ENCODE results near the gene SPATA16. TPM values are rescaled to one million over a fixed set of nuclear protein-coding genes. Genes with fewer than 3 reads are reported as not detected.
"Not testable (repeated sequence)": the region's sequence is repeated elsewhere in the genome, so short reads cannot be mapped to it uniquely, and the experiment has no call there.

Gene SPATA16, protein sequence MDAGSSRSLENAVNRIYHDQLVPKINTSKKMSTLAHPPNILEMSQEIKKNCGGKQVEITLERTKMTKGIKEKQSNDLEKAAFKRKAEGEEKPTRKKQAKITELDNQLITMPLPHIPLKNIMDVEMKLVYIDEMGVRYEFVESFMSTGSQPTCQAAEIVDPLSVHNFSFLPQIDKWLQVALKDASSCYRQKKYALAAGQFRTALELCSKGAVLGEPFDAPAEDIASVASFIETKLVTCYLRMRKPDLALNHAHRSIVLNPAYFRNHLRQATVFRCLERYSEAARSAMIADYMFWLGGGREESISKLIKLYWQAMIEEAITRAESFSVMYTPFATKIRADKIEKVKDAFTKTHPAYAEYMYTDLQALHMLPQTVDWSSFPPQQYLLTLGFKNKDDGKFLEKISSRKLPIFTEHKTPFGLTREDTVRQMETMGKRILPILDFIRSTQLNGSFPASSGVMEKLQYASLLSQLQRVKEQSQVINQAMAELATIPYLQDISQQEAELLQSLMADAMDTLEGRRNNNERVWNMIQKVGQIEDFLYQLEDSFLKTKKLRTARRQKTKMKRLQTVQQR
- not detected for total RNA-seq

DNA sequence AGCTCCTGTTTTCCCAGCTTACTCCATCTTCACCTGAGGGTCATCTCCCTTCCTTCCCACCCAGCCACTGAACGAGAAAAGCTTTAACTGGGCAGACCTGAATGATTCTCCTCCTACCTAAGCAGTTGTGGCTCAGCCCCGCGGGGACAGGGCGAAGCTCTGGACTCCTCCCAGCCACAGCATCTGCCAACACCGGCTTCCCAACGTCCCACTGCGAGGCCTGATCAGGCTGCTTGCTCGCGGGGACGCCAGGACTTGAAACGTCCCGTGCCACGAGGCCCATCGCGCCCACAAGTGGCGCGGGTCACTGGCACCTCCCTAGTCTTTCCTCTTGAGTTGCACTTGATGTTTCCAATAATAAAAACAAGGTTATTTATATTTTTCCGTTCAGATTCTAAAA is at the start of gene SPATA16:
TSS of gene SPATA16 (minus strand) at position 250 of the 400 bp plus-strand sequence. CDS start 23,504 bp downstream, outside the sequence.
- DNase-seq (no peak), ATAC-seq (no peak)
- Mint-ChIP-seq H3K9me3 (ENCODE audit: insufficient read depth) (no peaks in the 10 kb centered on the region), H3K36me3 (ENCODE audit: low read depth) (no peaks in the 10 kb centered on the region), H3K4me3 (no peak within 1 kb of the TSS), H3K27me3 (ENCODE audit: low read depth) (no peaks in the 10 kb centered on the region), H3K4me1 (ENCODE audit: low read depth) (no peaks in the 10 kb centered on the region), H3K27ac (no peak within 1 kb of the TSS)
- ChIA-PET POLR2A (no interaction called here), CTCF (no interaction called here)

DNA sequence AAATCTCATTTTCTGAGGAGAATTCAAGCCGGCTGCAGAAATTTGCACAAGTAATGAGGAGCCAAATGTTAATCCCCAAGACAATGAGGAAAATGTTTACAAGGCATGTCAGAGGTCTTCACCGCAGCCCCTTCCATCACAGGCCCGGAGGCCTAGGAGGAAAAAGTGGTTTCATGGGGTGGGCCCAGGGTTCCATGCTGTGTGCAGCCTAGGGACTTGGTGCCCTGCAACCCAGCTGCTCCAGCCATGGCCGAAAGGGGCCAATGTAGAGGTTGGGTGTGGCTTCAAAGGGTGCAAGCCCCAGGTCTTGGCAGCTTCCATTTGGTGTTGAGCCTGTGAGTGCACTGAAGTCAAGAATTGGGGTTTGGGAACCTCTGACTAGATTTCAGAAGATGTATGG is 42.0 kb upstream of the SPATA16 start:
- ATAC-seq; DNase-seq; H3K9me3 Mint-ChIP-seq (ENCODE audit: insufficient read depth); H3K27ac Mint-ChIP-seq; H3K4me1 Mint-ChIP-seq (ENCODE audit: low read depth); H3K4me3 Mint-ChIP-seq; H3K36me3 Mint-ChIP-seq (ENCODE audit: low read depth); H3K27me3 Mint-ChIP-seq (ENCODE audit: low read depth); CTCF ChIA-PET; POLR2A ChIA-PET: not testable (repeated sequence)

DNA sequence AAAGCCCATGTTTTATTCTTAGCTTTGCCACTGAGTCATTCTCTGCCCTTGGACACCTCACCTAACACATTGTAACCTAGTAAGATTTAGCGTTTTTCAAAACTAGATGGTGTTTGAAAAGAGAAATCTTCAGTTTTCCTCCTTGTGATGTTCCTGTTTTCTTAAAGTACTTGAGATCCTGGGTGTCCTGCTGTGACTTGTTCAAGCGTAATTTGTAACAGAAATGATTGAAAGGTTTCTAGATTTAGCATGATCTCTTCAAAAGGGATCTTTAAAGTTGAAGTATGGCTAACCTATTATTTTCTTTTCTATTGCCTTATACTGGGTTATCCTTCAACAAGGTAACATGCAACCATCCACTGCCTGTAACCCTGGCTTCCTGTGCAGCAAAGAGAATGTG is 32.6 kb upstream of the SPATA16 start:
- Mint-ChIP-seq H3K27ac (no peak overlapping the region), H3K9me3 (ENCODE audit: insufficient read depth) (no peaks in the 10 kb centered on the region), H3K4me3 (no peak overlapping the region), H3K4me1 (ENCODE audit: low read depth) (no peaks in the 10 kb centered on the region), H3K27me3 (ENCODE audit: low read depth) (no peaks in the 10 kb centered on the region), H3K36me3 (ENCODE audit: low read depth) (no peaks in the 10 kb centered on the region)
- ChIA-PET POLR2A (no interaction called here), CTCF (no interaction called here)
- ATAC-seq = no peak
- no peak for DNase-seq

DNA sequence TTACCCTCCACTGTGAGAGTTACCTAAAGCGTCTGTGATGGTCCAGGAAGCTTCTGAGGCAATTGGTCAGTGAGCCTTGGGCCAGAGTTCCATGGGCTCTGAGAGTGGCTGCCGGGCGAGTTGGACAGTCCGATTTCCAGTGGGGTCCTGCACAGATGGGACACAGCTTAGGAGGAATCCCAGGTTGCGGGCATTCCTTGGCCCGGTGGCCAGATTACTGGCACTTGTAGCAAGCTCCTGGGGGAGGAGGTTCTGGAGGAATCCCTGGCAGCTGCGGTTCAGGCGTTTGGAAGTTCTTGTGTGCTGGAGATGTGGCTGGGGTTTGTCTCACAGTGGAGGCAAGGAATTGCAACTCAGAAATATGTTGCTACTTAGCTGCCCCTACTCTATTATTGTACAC is 18.1 kb upstream of the SPATA16 start:
- POLR2A ChIA-PET; H3K27me3 Mint-ChIP-seq (ENCODE audit: low read depth); H3K4me1 Mint-ChIP-seq (ENCODE audit: low read depth); H3K4me3 Mint-ChIP-seq; H3K9me3 Mint-ChIP-seq (ENCODE audit: insufficient read depth); H3K27ac Mint-ChIP-seq; CTCF ChIA-PET; H3K36me3 Mint-ChIP-seq (ENCODE audit: low read depth); DNase-seq; ATAC-seq: not testable (repeated sequence)

DNA sequence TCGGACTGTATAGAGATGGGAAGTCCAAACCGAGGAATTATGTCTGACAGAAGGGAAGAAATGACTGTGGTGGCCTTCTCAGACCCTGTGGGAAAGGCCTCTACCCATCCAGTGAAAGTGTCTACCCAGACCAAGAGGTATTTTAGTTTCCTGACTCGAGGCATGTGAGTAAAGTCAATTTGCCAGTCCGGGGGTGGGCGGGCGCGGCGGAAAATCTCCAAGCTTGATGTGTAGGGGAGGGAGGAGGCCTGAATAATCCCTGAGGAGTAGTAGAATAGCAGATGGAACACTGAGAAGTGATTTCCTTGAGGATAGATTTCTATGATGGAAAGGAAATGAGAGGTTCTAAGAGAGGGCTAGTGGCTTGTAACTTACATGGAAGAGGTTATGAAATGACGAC is 15.5 kb upstream of the SPATA16 start:
- H3K27ac Mint-ChIP-seq; ATAC-seq; H3K4me3 Mint-ChIP-seq; DNase-seq; H3K4me1 Mint-ChIP-seq (ENCODE audit: low read depth); H3K9me3 Mint-ChIP-seq (ENCODE audit: insufficient read depth); H3K27me3 Mint-ChIP-seq (ENCODE audit: low read depth); CTCF ChIA-PET; H3K36me3 Mint-ChIP-seq (ENCODE audit: low read depth): not testable (repeated sequence)
- POLR2A ChIA-PET = interaction anchor here (0.6 kb wide), 1 partner anchor 34 kb away, joined by 3 read pairs; no protein-coding TSS in a partner anchor

DNA sequence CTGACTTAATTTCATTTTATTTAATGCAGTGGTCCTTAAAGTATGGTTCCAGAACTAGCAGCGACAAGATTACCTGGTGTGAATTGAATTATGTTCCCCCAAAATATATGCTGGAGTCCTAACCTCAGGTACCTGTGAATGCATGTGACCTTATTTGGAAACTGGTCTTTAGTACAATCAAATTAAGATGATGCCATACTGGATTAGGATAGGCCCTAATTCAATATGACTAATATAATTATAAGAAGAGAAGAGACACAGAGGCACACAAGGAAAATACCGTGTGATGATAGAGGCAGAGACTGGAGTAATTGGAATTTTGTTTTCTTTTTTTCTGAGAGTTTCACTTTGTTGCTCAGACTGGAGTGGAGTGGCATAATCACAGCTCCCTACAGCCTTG is 12.6 kb upstream of the SPATA16 start:
- H3K27ac Mint-ChIP-seq = no peak overlapping the region
- POLR2A ChIA-PET = no interaction called here
- H3K4me1 Mint-ChIP-seq (ENCODE audit: low read depth) = no peaks in the 10 kb centered on the region
- CTCF ChIA-PET = no interaction called here
- no peak overlapping the region for H3K4me3 Mint-ChIP-seq
- H3K27me3 Mint-ChIP-seq (ENCODE audit: low read depth) = no peaks in the 10 kb centered on the region
- H3K36me3 Mint-ChIP-seq (ENCODE audit: low read depth) = no peaks in the 10 kb centered on the region
- no peaks in the 10 kb centered on the region for H3K9me3 Mint-ChIP-seq (ENCODE audit: insufficient read depth)
- DNase-seq = no peak
- ATAC-seq = no peak

DNA sequence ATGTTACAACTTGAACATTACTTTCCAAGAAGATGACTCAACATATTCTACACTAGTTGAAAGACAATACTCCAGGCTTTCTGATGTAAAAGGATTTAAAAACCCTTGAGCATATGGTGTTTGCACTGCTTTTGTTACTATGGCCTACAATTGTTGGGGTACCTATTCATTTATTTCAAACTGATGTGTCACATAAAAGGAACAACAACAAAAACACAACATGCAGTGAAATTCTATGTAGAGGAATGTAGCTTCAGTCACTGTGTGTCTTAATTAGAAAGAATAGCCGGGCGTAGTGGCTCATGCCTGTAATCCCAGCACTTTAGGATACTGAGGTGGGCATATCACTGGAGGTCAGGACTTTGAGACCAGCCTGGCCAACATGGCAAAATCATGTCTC is 1.6 kb downstream of the SPATA16 start:
- no peaks in the 10 kb centered on the region for H3K4me1 Mint-ChIP-seq (ENCODE audit: low read depth)
- no peak for ATAC-seq
- no peaks in the 10 kb centered on the region for H3K36me3 Mint-ChIP-seq (ENCODE audit: low read depth)
- H3K9me3 Mint-ChIP-seq (ENCODE audit: insufficient read depth) = no peaks in the 10 kb centered on the region
- CTCF ChIA-PET = no interaction called here
- no peaks in the 10 kb centered on the region for H3K27me3 Mint-ChIP-seq (ENCODE audit: low read depth)
- no peak for DNase-seq
- H3K4me3 Mint-ChIP-seq = no peak overlapping the region
- POLR2A ChIA-PET = no interaction called here
- no peak overlapping the region for H3K27ac Mint-ChIP-seq

DNA sequence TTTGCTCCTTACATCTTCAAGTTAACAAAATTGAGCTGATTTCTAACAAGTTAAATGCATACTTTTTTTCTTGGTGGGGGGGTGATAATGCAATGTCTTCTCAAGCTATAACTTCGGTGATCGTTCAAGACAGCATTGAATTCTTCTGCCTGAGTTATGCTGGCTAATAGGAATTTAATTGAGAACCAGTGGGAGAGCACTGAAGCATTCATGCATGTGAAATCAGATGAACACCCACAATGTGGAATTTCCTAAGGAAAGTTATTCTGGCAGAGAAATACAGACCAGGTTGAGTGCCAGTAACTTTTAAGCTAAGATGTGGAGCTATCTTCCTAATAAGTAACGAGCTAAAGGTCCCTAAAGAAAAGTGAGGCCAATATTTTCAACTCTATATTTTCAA is 3.0 kb downstream of the SPATA16 start:
- Mint-ChIP-seq H3K27me3 (ENCODE audit: low read depth) (no peaks in the 10 kb centered on the region), H3K9me3 (ENCODE audit: insufficient read depth) (no peaks in the 10 kb centered on the region), H3K4me1 (ENCODE audit: low read depth) (no peaks in the 10 kb centered on the region), H3K27ac (no peak overlapping the region), H3K36me3 (ENCODE audit: low read depth) (no peaks in the 10 kb centered on the region), H3K4me3 (no peak overlapping the region)
- CTCF ChIA-PET = no interaction called here
- POLR2A ChIA-PET = no interaction called here
- ATAC-seq = no peak
- DNase-seq = no peak

DNA sequence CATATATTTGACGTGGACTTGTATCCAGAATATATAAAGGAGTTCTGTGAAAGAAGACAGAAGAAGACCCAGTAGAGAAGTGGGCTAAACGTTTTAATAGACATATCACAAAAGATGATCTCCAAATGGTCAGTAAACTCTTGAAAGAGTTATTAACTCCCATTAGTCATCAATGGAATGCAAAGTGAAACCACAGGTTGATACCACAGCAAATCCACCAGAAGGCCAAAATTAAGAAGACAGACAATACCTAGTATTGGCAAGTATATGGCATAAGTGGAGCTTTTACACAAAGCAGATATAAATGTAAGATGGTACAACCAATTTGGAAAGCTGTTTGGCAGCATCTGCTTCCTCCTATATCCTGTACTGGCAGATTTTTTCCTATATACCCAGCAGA is 6.0 kb downstream of the SPATA16 start:
- Mint-ChIP-seq H3K27me3 (ENCODE audit: low read depth) (no peaks in the 10 kb centered on the region), H3K36me3 (ENCODE audit: low read depth) (no peaks in the 10 kb centered on the region), H3K9me3 (ENCODE audit: insufficient read depth) (no peaks in the 10 kb centered on the region), H3K27ac (no peak overlapping the region), H3K4me3 (no peak overlapping the region), H3K4me1 (ENCODE audit: low read depth) (no peaks in the 10 kb centered on the region)
- CTCF ChIA-PET = no interaction called here
- DNase-seq = no peak
- ATAC-seq = no peak
- POLR2A ChIA-PET = no interaction called here

DNA sequence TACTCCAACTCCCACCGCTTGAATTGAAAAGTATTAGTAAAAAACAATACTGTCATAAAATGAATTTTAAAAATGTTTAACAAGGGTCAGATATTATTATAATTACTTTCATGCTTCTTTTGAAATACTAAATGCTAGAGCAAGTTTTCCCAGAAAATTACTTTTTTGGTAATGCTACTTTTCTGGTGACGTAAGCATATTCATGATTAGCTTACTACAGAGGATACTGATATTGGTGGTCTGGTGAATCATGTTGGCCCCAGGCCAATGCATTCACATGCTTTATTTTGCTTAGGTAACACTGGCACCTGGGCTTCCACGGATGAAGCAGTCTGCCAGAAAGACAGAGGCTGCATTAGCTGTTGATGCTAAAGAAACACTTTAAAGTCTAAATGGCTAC is 12.4 kb downstream of the SPATA16 start:
- no peak for ATAC-seq
- Mint-ChIP-seq H3K4me1 (ENCODE audit: low read depth) (no peaks in the 10 kb centered on the region), H3K27me3 (ENCODE audit: low read depth) (no peaks in the 10 kb centered on the region), H3K36me3 (ENCODE audit: low read depth) (no peaks in the 10 kb centered on the region), H3K9me3 (ENCODE audit: insufficient read depth) (no peaks in the 10 kb centered on the region), H3K27ac (no peak overlapping the region), H3K4me3 (no peak overlapping the region)
- POLR2A ChIA-PET = no interaction called here
- DNase-seq = no peak
- CTCF ChIA-PET = no interaction called here

DNA sequence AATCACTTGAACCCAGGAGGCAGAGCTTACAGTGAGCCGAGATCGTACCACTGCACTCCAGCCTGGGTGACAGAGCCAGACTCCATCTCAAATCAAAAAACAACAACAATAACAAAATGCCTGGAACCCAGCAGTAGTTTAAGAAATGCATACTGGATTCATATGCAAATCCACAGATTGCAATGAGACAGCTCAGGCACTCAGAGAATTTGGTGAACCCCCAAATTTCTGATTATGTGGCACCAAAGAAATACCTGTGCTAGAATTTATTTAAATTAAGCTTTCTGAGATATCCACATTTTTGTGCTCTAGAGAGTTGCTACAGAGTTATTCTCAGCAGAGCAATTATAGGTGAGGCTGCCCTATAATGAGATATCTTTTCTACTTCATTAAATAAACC is 29.7 kb downstream of the SPATA16 start:
- H3K4me3 Mint-ChIP-seq = no peak overlapping the region
- H3K27ac Mint-ChIP-seq = no peak overlapping the region
- DNase-seq (no peak), ATAC-seq (no peak)
- no peaks in the 10 kb centered on the region for H3K36me3 Mint-ChIP-seq (ENCODE audit: low read depth)
- peaks cover 5% of the 10 kb centered on the region for H3K9me3 Mint-ChIP-seq (ENCODE audit: insufficient read depth)
- ChIA-PET CTCF (no interaction called here), POLR2A (no interaction called here)
- no peaks in the 10 kb centered on the region for H3K27me3 Mint-ChIP-seq (ENCODE audit: low read depth)
- no peaks in the 10 kb centered on the region for H3K4me1 Mint-ChIP-seq (ENCODE audit: low read depth)

DNA sequence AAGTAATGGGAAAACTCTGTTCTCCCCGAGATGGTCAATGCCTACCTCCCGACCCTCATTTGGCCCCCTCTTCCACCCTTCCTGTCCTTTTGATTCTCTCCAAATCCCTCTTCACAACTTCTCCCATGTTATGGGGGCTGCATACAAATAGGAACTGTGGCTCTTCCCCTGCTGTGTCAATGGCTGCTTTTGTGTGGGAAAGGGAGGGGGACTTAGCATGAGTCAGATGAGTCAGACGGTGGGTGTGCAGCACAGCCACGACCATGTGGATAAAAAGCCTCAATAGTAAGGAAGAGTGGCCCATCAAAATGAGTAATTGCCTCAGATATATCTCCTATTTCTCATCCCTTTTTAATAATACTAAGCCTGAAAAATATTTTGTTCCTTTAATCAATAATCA is 31.9 kb downstream of the SPATA16 start:
- no peak overlapping the region for H3K4me3 Mint-ChIP-seq
- H3K9me3 Mint-ChIP-seq (ENCODE audit: insufficient read depth) = no peaks in the 10 kb centered on the region
- ChIA-PET POLR2A (no interaction called here), CTCF (no interaction called here)
- H3K27me3 Mint-ChIP-seq (ENCODE audit: low read depth) = no peaks in the 10 kb centered on the region
- ATAC-seq = no peak
- no peaks in the 10 kb centered on the region for H3K36me3 Mint-ChIP-seq (ENCODE audit: low read depth)
- no peak overlapping the region for H3K27ac Mint-ChIP-seq
- no peaks in the 10 kb centered on the region for H3K4me1 Mint-ChIP-seq (ENCODE audit: low read depth)
- no peak for DNase-seq

DNA sequence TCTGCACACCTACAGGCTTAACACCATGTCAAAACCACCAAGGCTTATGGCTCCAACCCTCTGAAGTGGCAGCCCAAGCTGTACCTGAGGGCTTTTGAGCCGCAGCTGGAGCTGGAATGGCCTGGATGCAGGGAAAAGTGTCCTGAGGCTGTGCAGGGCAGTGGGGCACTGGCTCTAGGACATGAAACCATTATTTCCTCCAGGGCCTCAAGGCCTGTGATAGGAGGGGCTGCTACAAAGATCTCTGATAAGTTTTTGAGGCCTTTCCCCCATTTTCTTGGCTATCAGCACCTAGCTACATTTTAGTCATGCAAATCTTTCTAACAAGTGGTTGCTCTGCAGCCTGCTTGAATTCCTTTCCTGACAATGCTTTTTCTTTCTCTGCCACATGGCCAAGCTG is 37.6 kb downstream of the SPATA16 start:
- Mint-ChIP-seq H3K4me1 (ENCODE audit: low read depth) (no peaks in the 10 kb centered on the region), H3K9me3 (ENCODE audit: insufficient read depth) (no peaks in the 10 kb centered on the region), H3K27me3 (ENCODE audit: low read depth) (no peaks in the 10 kb centered on the region), H3K36me3 (ENCODE audit: low read depth) (no peaks in the 10 kb centered on the region), H3K27ac (no peak overlapping the region), H3K4me3 (no peak overlapping the region)
- ChIA-PET CTCF (no interaction called here), POLR2A (no interaction called here)
- ATAC-seq = no peak
- no peak for DNase-seq
